Trophoblast cell (in vitro differentiated cells and primary cell): ENCODE measurements around the gene ZSWIM7.

Source experiments
- DNase-seq, 2 donors: peaks; one replicate each; pipeline ENCODE4 v3.0.0-alpha.2; 2016
- H2AFZ ChIP-seq: 2 replicates; pipeline ENCODE4 v1.6.1; 2013; ENCODE audit warnings: low read length, moderate library complexity, mild to moderate bottlenecking; ENCODE audit not compliant: insufficient read depth, poor library complexity
- H2AK5ac ChIP-seq: 2 replicates; pipeline ENCODE4 v1.6.1; 2013; ENCODE audit warnings: mild to moderate bottlenecking, low read length
- H2BK120ac ChIP-seq: 2 replicates; pipeline ENCODE4 v1.6.1; 2013; ENCODE audit warnings: low read length, mild to moderate bottlenecking, moderate library complexity; ENCODE audit not compliant: insufficient read depth, poor library complexity
- H2BK12ac ChIP-seq: 2 replicates; pipeline ENCODE4 v1.6.1; 2013; ENCODE audit warnings: mild to moderate bottlenecking, low read length, moderate library complexity
- H2BK5ac ChIP-seq: 2 replicates; pipeline ENCODE4 v1.6.1; 2013; ENCODE audit warnings: low read length, low read depth, moderate library complexity, mild to moderate bottlenecking; ENCODE audit not compliant: poor library complexity
- H3K14ac ChIP-seq: 2 replicates; pipeline ENCODE4 v1.6.1; 2013; ENCODE audit warnings: mild to moderate bottlenecking, low read length
- H3K18ac ChIP-seq: 2 replicates; pipeline ENCODE4 v1.6.1; 2013; ENCODE audit warnings: mild to moderate bottlenecking, low read length
- H3K23ac ChIP-seq: 2 replicates; pipeline ENCODE4 v1.6.1; 2013; ENCODE audit warnings: low read length
- H3K27ac ChIP-seq: 2 replicates; pipeline ENCODE4 v1.5.1; 2013; ENCODE audit warnings: low read depth, mild to moderate bottlenecking, inconsistent platforms, low read length, moderate library complexity
- H3K27me3 ChIP-seq: 2 replicates; pipeline ENCODE4 v1.6.1; 2013; ENCODE audit warnings: inconsistent platforms, mild to moderate bottlenecking, low read length, moderate library complexity; ENCODE audit not compliant: insufficient read depth
- H3K36me3 ChIP-seq, 2 experiments: 1 replicate in 1 of 2; 2 replicates in 1 of 2; pipeline ENCODE4 v1.6.1; 2013; ENCODE audit warnings: low read length in 2 of 2, mild to moderate bottlenecking in 2 of 2, moderate library complexity in 1 of 2; ENCODE audit not compliant: insufficient read depth in 2 of 2, control insufficient read depth in 1 of 2
- H3K4ac ChIP-seq: 2 replicates; pipeline ENCODE4 v1.6.1; 2013; ENCODE audit warnings: low read depth, mild to moderate bottlenecking, low read length, moderate library complexity
- H3K4me1 ChIP-seq, 2 experiments: 1 replicate in 1 of 2; 2 replicates in 1 of 2; pipeline ENCODE4 v1.6.1; 2013; ENCODE audit warnings: low read length in 2 of 2, mild to moderate bottlenecking in 2 of 2, moderate library complexity in 1 of 2; ENCODE audit not compliant: insufficient read depth in 2 of 2, control insufficient read depth in 1 of 2
- H3K4me2 ChIP-seq: 2 replicates; pipeline ENCODE4 v1.6.1; 2013; ENCODE audit warnings: inconsistent platforms, mild to moderate bottlenecking, low read length, moderate library complexity
- H3K4me3 ChIP-seq: 2 replicates; pipeline ENCODE4 v1.5.1; 2013; ENCODE audit warnings: mild to moderate bottlenecking, low read depth, low read length, inconsistent platforms
- H3K79me1 ChIP-seq: one replicate; pipeline ENCODE4 v1.6.1; 2013; ENCODE audit warnings: low read length
- H3K79me2 ChIP-seq: 2 replicates; pipeline ENCODE4 v1.6.1; 2013; ENCODE audit warnings: low read length, mild to moderate bottlenecking; ENCODE audit not compliant: control insufficient read depth, insufficient read depth, poor library complexity
- H3K9ac ChIP-seq: 2 replicates; pipeline ENCODE4 v1.6.1; 2013; ENCODE audit warnings: mild to moderate bottlenecking, low read length
- H3K9me3 ChIP-seq: 2 replicates; pipeline ENCODE4 v1.6.1; 2013; ENCODE audit warnings: low read depth, mild to moderate bottlenecking, control low read depth, inconsistent platforms, low read length; ENCODE audit not compliant: insufficient read depth
- H4K12ac ChIP-seq: 2 replicates; pipeline ENCODE4 v1.6.1; 2013; ENCODE audit warnings: low read depth, mild to moderate bottlenecking, low read length, moderate library complexity
- H4K8ac ChIP-seq: 2 replicates; pipeline ENCODE4 v1.6.1; 2013; ENCODE audit warnings: low read depth, mild to moderate bottlenecking, low read length, moderate library complexity
- H4K91ac ChIP-seq: one replicate; pipeline ENCODE4 v1.6.1; 2013; ENCODE audit warnings: low read depth, mild to moderate bottlenecking, low read length, moderate library complexity
- WGBS: extraction: QIAGEN DNeasy Blood & Tissue Kit; methylation state at CpG from one replicate; pipeline ENCODE4 v1.1.7; 2013; ENCODE audit warnings: missing lambda C conversion rate; ENCODE audit not compliant: insufficient read length, insufficient coverage; ENCODE audit errors: extremely low coverage; 5-methylcytosine and 5-hydroxymethylcytosine counted together

Gene ZSWIM7

GRCh38 chr17:15929941-15930340, 69.6 kb downstream of the ZSWIM7 start:
- Histone ChIP-seq H3K23ac (no peak overlapping the region), H2AK5ac (no peak overlapping the region), H4K91ac (no peak overlapping the region), H3K9ac (no peak overlapping the region), H4K8ac (no peak overlapping the region), H3K36me3 (no peaks in the 10 kb centered on the region), H3K27me3 (no peaks in the 10 kb centered on the region), H3K18ac (no peak overlapping the region), H4K12ac (no peak overlapping the region), H3K79me2 (no peaks in the 10 kb centered on the region), H3K14ac (no peak overlapping the region), H2BK5ac (no peak overlapping the region), H3K79me1 (peaks cover 4% of the 10 kb centered on the region), H2BK120ac (no peak overlapping the region), H3K4me3 (no peak overlapping the region), H2AFZ (no peak overlapping the region), H3K27ac (no peak overlapping the region), H3K9me3 (peaks cover 2% of the 10 kb centered on the region), H3K4ac (no peak overlapping the region), H3K4me2 (no peak overlapping the region), H3K4me1 (peaks cover 7 to 10% of the 10 kb centered on the region in 2 experiments), H2BK12ac (no peak overlapping the region)
- WGBS, result no CpG with 5 or more reads among the region's 4 CpGs
- DNase-seq, result no peak

- H2BK5ac ChIP-seq, result no peak overlapping the region
- no peak overlapping the region for H4K12ac ChIP-seq
- H2BK120ac ChIP-seq, result no peak overlapping the region
- peak overlapping the region; percentile 20 for H4K91ac ChIP-seq
- H3K9ac ChIP-seq, result no peak overlapping the region
- H3K4me3 ChIP-seq, result no peak overlapping the region
- no CpG with 5 or more reads among the region's 9 CpGs for WGBS
- no peaks in the 10 kb centered on the region for H3K27me3 ChIP-seq
- DNase-seq, result no peak
- no peaks in the 10 kb centered on the region for H3K79me2 ChIP-seq
- H3K9me3 ChIP-seq, result peaks cover 2% of the 10 kb centered on the region
- no peak overlapping the region for H3K4me2 ChIP-seq
- no peak overlapping the region for H4K8ac ChIP-seq
- no peak overlapping the region for H3K23ac ChIP-seq
- H3K14ac ChIP-seq, result no peak overlapping the region
- no peaks in the 10 kb centered on the region for H3K36me3 ChIP-seq
- H2AFZ ChIP-seq, result no peak overlapping the region
- no peak overlapping the region for H3K27ac ChIP-seq
- H2BK12ac ChIP-seq, result peak overlapping the region; percentile 29
- H3K18ac ChIP-seq, result peak overlapping the region; percentile 23
- H3K4ac ChIP-seq, result no peak overlapping the region
- H3K79me1 ChIP-seq, result peaks cover 7% of the 10 kb centered on the region
- no peak overlapping the region for H2AK5ac ChIP-seq
- H3K4me1 ChIP-seq, result peaks cover 7 to 10% of the 10 kb centered on the region in 2 experiments
Observed at GRCh38 chr17:15928286-15928785, 71.2 kb downstream of the ZSWIM7 start.
